GM18868 (cell line): ENCODE data around the gene NPAS2.

Source experiments
- ATAC-seq: cut with Tn5 transposase; IDR thresholded peaks from one replicate; pipeline ENCODE4 v1.9.1; 2021; ENCODE audit warnings: mild to moderate bottlenecking, moderate library complexity; ENCODE audit not compliant: unreplicated experiment

Gene NPAS2

GRCh38 chr2:100960688-100961087, 140.7 kb downstream of the NPAS2 start:
- no peak for ATAC-seq

- no peak for ATAC-seq
Measured at GRCh38 chr2:100962366-100963025, 142.6 kb downstream of the NPAS2 start.

- ATAC-seq = no peak
Measured at GRCh38 chr2:100963026-100963375, 143.1 kb downstream of the NPAS2 start.

- ATAC-seq = no peak
Measured at GRCh38 chr2:100964222-100964621, 144.3 kb downstream of the NPAS2 start.

GRCh38 chr2:100964681-100965169, 144.8 kb downstream of the NPAS2 start:
- ATAC-seq = no peak

- no peak for ATAC-seq
Measured at GRCh38 chr2:100965596-100965995, 145.7 kb downstream of the NPAS2 start.

GRCh38 chr2:100967716-100968115, 147.8 kb downstream of the NPAS2 start:
- no peak for ATAC-seq

- no peak for ATAC-seq
Measured at GRCh38 chr2:100968146-100969145, 148.5 kb downstream of the NPAS2 start.

GRCh38 chr2:100969998-100970397, 150.1 kb downstream of the NPAS2 start:
- ATAC-seq = no peak

- no peak for ATAC-seq
Measured at GRCh38 chr2:100971221-100971620, 151.3 kb downstream of the NPAS2 start.

- no peak for ATAC-seq
Measured at GRCh38 chr2:100972452-100972851, 152.5 kb downstream of the NPAS2 start.

- ATAC-seq = no peak
Measured at GRCh38 chr2:100974712-100975520, 155.0 kb downstream of the NPAS2 start.

GRCh38 chr2:100975521-100975785, 155.5 kb downstream of the NPAS2 start:
- ATAC-seq = no peak

- no peak for ATAC-seq
Measured at GRCh38 chr2:100976061-100976460, 156.1 kb downstream of the NPAS2 start.

- ATAC-seq = peak; percentile 88
Measured at GRCh38 chr2:100976645-100977391, 156.9 kb downstream of the NPAS2 start.

GRCh38 chr2:100977511-100977910, 157.6 kb downstream of the NPAS2 start:
- ATAC-seq = no peak

GRCh38 chr2:100978582-100979191, 158.7 kb downstream of the NPAS2 start:
- ATAC-seq = no peak

- no peak for ATAC-seq
Measured at GRCh38 chr2:100980046-100980445, 160.1 kb downstream of the NPAS2 start.

- no peak for ATAC-seq
Measured at GRCh38 chr2:100981011-100981410, 161.1 kb downstream of the NPAS2 start.

GRCh38 chr2:100982431-100982861, 162.5 kb downstream of the NPAS2 start:
- ATAC-seq = no peak
